Hematopoietic multipotent progenitor cell treated with erythropoietin and hydrocortisone succinate and interleukin-3 and kit ligand, for 6 days (in vitro differentiated cells): Measurements from ENCODE around the gene DGKQ.

Experiments
- DNase-seq: peaks from one replicate; pipeline ENCODE4 v3.0.0-alpha.2; 2015

The DGKQ gene

DNA sequence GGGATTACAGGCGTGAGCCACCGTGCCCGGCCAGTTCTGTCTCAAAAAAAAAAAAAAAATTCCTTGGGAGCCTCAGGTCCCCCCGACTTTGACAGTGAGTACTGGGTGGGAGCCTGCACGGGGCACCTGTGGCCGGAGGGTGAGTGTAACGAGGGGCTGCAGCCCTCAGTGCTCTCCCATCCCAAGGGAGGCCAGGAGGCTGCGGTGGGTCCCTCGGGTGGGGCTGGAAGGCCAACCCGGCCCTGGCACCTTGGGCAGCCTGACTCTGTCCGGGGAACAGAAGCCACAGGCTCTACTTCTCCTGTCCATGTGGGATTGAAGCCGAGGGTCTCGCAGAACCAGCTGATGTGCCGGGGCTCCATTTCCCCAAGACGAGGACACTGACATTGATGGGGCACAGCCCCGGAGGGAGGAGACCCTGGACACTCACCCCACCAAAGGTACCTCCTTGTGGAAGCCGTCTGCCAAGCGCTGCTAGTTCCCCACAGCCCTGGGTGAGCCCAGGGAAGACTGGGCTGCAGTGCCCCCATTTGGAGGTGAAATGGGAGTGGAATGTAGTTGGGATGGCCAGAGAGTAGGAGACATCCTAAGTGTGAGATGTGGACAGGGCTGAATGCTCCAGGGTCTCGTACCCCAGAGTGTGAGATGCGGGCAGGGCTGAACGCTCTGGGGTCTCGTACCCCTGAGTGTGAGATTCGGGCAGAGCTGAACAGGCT lies 22.1 kb upstream of the DGKQ start:
- DNase-seq: peak; percentile 43

DNA sequence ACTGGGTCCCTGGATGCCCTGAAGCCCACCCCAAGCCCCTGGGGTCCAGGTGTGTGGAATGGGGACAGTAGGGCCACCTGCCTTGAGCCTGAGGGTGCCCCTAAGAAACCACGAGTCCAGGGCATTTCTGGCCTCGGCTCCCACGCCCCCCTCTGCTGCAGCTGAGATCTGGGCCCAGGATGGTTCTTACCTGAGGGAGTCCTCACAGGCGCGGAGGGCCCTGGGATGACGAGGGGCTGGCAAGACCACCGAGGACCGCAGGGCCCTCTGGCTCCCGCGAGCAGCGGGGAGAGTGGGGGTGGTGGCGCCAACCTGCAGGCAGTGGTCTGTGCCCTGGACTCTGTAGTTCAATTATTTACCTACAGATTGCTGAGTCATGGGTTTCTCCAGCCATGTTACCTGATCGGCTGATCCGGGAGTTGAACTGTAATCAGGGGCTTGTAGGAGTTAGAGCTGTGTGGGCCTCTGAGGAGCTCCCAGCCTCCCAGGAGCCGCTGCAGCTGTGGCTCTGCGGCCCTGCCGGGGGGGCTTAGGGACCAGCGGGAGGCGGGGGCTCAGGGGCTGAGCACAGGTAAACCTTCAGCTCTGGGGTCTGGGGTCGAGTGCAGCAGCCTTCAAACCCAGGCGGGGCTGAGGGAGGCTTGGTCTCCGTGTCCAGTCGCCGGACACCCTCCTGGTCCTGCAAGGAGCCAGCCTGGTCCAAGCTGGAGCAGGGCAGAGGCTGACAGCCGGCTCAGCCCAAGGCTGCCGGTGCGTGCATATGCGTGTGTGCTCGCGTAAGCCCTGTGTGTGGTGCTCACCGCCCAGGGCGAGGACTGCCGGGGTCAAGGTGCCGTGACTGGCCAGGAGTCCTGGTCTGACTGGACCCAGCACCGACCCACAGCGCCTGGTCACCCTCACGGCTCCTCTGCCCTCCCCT lies 20.0 kb upstream of the DGKQ start, which contains the start of gene SLC26A1:
SLC26A1 (minus strand) TSS at position 294 of the 919 bp plus-strand sequence. CDS start 1,701 bp downstream, outside the sequence.
- DNase-seq: peak; percentile 26

DNA sequence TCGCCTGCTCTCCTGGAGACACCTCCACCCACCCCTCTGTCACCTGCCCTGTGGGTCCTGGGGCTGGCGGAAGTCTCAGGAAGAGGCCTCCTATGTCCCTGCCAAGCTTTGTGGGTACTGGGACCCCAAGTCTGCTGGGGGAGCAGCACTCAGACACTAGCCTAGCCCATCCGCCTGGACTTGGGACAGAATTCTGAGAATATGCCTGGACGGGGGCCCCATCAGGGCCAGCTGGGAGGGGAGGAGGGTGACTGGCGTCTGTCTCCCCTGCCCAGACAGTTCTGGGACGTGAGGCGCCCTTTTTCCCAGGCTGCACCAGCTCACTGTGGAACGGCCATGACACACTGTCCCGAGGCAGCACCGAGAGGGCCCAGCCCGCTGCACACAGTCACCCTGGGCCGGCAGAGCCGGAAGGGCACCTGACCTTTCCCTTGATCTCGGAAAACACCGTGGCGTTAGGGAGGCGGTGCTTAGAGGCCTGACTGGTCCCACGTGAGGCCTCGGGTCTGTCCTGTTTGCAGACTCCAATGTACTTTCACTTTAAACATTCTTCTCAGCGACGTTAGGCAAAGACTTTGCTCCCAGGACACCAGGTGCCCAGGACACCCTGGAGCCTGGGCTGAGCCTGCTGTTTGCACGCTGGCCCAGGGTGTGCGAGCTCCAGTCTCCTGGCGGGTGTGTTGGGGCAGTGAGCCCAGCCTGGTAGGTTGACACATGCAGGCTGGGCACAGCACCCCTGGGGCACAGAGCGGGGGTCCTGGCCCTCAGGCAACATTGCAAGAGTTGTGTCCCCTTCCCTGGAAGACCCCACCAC lies 19.1 kb upstream of the DGKQ start:
- peak; percentile 3 for DNase-seq

DNA sequence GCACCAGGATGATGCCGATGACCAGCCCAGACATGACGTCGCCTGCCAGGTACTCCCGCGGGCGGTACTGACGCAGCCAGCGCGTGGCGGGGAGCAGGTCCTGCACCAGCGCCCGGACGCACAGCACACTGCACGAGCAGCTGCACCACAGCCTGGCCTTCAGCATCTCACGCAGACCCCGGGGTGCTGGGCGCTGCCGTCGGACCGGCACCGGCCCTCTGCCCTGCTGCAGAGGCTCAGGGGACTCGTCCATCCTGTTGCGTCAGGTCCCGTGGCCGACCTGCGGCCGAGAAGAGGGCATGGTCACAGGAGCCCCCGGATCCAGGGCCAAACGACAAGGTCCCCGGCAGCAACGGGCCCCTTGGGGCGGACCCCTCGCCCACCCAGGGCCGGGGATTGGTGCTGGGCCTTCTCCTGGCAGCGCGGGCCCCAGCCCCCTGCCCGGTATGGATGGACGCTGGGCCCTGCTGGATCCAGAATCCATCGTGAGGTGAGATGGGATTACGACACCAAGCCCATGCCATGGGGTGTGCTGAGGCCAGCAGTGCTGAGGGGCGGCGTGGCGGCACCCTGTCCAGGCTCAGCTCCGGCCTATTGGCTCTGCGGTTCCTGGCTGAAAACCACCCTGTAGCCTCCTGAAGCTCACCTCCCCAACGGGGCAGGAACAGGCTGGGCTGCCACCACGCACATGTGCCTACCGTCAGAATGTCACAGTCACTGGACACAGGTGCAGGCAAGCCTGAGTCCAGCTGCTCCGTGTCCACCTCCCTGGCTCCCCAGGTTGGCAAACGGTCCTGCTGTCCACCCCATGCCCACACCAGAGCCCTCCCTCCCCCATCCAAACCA lies 18.3 kb upstream of the DGKQ start:
- no peak for DNase-seq

DNA sequence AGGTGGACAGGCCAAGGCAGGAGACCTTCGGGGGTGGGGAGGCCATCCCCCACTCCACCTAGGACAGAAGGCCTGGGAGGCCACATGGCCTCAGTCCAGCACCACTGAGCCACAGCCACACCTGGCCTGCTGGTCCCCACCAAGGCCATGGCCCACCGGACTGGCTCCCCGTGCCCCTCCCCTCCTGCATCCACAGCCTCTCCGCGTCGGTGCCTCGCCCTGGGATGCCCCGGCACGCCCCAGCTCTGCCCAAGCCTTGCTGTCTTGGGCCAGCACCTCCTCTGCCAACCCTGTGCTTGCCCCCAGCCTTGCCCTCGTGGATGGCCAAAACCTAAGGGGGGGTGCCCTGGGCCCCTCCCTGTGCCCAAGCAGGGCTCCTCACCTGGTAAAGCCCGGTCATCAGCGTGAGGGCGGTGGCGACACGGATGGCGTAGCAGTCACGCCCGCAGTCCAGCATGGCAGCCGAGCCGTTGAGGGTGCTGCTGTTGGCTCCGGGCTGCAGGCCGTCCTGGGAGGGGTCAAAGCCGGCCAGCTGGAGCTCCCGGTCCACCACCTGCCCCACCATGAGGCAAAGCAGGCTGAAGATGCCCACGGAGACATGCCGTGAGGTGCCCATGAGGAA lies 17.5 kb upstream of the DGKQ start:
- DNase-seq: no peak

DNA sequence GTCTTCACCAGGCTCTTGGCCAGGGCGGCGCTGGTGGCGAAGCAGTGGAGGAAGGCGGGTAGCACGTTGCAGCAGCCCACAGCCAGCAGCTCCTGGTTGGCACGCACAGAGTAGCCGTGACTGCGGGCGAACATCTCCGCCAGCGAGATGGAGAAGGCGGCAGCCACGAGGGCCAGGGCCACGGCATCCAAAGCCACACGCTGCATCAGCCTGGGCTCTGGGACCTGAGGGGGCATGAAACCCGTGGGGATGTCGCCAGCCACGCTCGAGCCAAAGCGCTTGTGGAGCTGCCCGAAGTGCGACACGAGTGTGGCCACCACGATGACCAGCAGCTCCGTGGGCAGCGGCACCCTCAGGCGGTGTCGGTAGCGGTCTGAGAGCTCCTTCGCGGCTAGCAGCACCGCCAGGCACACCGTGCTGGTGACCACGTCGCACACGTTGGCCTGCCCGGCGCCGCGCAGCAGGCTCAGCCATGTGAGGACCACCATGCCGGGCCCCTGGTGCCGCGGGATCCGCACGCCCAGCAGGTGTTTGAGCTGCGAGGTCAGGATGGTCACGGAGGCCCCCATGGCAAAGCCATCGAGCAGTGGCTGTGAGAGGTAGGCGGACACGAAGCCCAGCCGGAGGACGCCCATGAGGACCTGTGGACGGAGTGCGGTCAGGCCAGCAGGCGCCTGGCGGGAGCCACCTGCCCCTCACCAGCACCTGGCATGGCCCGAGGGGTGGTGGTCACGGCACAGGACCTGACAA lies 16.5 kb upstream of the DGKQ start:
- DNase-seq: no peak

DNA sequence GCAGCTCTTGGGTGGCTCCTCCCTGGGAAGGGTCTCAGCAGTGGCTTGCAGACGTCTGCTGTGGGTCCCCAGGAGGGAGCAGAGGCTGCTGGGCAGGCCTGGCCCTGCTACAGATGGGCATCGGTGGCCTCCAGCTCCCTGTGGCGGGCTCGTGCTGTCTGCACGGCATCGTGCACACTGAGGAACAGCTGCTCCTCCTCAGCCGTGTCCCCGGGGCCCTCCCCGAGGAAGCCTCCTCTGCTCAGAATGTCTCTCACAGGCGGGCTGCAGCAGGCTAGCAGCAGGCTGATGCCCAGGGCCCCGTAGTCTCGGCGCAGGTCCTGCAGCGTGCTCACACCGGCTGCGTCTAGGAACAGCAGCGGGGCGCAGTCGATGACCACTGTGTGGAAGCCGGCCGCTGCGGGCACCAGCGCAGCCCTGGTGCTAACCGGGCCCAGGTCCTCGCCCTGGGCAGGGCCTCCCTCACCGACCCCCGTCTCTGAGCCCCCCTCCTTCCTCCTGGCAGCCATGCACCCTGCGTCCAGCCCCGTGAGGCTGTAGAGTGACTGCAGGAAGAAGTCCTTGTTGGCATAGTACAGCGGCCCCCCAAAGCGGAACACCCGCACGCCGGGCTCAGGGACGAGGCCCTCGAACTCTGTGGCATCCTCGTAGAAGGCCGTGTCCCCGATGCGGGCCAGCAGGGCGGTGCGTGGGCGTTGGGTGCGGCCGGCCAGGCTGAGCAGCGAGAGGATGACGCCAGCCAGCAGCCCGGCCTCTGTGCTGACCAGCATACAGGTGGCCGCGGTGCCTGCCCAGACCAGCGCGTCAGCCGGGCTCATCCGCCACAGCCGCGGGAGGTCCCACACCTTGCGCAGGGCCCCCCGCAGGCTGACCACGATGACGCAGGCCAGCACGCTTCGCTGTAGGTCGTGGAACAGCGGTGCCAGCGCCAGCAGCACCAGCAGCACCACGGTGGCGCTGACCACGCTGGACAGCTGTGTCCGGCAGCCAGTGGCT lies 15.7 kb upstream of the DGKQ start:
- no peak for DNase-seq

DNA sequence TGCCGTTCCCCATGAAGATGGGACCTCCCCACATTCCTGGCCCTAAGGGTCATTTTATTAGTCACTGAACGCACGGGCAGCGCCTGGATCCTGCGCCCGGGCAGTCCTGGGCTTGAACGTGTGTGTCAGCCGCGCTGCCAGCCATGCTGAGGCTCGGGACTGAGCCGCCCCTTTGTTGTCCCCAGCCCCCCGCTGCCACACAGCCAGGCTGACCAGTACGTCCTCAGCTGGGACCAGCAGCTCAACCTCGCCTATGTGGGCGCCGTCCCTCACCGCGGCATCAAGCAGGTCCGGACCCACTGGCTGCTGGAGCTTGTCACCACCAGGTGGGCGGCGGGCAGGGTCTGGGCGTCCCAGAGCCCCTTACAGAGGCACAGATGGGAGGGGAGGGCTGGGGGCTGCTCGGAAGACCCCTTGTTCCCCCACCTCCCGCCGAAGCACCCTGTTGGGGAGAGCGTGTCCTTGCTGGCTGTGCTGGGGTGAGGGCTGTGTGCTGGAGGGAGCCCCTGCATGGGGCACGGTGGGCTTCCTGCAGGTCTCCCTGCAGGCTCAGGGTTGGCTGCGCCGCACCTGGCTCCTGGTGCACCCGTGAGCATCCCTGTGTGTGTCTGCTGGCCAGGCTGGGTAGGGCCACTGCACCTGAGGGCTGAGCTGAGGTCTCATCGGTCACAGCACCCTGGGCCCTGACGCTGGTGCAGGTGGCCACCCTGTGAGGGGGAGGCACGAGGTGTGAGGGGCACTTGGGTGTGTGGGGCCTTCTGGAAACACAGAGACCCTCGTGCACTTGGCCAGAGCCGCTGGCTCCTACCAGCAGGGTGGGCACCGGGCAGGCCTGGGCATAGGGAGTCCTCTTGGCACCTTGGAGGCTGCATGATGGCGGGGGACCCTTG lies 14.5 kb upstream of the DGKQ start:
- no peak for DNase-seq

DNA sequence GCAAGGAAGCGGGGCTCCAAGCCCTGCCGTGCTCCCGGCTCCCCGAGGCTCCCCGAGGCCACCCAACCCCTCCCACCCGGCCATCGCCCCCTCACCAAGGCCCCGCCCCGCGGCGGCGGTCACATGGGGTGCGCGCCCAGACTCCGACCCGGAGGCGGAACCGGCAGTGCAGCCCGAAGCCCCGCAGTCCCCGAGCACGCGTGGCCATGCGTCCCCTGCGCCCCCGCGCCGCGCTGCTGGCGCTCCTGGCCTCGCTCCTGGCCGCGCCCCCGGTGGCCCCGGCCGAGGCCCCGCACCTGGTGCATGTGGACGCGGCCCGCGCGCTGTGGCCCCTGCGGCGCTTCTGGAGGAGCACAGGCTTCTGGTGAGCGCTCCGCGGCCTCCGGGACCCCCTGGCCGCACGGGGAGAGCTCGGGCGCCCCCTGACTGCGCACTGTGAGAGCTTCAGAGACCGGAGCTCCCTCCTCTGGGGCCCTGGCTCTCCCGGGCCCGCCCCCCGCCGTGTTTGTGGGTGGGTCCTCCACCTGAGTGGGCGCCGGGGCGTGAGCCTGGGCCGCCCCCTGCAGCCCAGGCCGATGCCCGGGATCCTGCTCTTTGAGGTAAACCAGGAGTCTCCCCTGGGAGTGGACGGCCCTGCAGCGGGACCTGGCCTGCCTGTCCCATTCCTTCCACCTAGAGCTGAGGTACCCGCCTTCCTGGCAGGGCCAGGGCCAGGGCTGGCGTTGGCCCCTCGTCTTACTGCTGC lies 13.7 kb upstream of the DGKQ start, which contains the start of gene IDUA:
IDUA (plus strand) TSS at position 166 of the 745 bp plus-strand sequence; CDS start at position 207, 41 bp downstream.
- DNase-seq: peak; percentile 92

DNA sequence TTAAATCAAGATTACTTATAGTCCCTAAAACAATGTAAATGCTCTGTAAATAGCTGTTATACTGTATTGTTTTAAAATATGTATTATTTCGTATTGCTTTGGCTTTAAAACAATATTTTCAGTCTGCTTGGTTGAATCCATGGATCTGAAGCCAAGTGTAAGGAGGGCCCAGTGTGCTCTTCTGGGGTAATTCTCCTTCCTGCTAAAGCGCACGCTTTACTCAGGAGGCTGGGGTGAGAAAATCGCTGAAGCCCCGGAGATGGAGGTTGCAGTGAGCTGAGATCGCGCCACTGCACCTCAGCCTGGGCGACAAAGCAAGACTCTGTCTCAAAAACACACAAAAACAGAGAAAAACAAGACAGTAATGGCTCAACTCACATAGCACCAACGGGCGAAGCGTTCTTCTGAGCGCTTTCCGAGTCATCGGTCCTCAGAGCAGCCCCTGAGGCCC lies 13.1 kb upstream of the DGKQ start:
- no peak for DNase-seq

DNA sequence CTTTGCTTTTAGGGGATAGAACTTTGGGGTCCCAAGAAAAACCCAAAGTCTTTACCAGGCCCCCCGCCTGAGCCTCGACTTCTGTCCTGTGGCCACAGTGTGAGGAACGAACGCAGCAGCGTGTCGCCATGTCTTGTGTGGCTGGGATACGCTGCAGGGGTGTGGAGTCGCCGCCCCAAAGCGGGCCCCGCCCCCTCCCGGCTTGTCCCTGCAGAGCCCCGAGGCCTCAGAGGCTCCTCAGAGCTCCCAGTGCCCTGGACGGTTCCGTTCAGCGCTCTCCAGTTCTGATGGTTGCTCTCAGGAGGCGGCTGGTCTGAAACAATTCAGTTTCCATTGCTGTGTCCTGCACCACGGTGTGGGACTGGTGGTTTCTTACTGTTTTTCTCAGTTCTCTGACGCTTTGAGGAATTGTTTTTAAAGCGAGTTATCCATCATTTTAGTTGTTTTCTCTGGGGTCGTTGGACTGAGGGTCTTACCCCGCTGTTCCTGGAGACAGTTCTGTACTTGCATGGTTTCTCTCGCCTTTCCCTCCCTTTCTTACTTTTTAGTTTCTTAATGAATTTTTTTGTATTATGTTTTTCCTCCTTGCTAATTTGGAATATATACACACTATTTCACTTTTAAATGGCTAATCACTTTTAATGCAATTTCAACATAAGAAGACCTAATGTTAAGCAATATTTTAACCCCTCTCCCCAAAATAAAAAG lies 11.9 kb upstream of the DGKQ start:
- DNase-seq: peak; percentile 90

DNA sequence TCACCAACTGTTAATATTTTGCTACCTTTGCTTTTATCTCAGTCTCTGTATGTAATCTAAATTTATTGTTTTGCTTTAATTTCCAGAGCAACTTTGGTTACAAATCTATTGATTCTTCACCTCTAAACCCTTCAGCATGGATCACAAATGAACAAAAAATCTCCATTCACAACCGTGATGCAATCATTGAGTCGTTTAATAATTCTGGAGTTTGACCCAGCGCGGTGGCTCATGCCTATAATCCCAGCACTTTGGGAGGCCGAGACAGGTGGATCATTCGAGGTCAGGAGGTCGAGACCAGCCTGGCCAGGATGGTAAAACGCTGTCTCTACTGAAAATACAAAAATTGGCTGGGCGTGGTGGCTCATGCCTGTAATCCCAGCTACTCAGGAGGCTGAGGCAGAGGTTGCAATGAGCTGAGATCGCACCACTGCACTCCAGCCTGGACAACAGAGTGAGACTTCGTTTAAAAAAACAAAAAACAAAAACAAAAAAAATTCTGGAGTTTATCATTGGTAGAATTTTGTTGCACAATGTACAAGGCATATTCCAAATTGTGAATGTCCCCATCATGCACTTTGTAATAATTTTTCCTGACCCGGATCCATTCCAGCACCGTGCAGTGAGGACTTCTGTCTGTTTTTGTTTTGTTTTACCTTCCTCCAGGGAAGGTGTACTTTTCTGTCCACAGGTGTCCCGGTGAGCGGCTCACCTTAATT lies 11.1 kb upstream of the DGKQ start:
- no peak for DNase-seq

DNA sequence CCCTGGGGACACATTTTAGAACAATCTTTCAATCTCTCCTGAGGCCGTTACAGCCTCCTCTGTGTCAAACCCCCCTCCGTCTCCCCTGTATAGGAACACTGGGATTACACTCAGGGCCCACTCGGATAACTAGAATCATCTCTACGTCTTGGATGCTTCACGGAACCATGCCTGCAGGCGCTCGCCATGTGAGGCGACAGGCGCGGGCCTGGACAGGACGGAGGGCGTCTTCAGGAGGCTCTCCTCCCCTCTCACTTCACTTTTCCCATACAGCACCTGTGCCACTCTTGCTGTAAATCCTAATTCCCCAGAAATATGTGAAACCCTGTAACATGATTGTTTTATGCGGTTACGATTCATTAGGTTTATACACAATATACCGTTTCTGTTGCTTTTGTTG lies 9.4 kb upstream of the DGKQ start:
- DNase-seq: no peak

DNA sequence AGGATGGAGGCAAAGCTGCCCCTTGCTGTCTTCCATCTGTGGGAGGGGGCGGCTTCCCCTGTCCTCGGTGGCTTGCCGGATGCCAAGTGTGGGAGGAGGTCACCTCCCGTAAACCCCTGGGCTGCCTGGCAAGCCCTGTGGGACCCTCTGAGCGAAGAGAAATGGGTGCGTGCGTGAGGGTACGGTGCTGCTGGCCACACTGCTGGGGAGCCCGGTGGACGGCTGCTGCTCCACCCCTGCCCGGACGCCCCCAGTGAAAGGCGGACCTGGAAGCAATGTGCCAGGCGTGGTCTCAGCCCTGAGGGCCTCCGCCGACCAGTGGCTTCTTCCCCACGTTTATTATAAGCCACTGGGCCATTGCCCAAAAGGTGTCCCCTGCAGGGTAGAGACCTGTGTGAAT lies 8.9 kb upstream of the DGKQ start:
- DNase-seq: no peak

DNA sequence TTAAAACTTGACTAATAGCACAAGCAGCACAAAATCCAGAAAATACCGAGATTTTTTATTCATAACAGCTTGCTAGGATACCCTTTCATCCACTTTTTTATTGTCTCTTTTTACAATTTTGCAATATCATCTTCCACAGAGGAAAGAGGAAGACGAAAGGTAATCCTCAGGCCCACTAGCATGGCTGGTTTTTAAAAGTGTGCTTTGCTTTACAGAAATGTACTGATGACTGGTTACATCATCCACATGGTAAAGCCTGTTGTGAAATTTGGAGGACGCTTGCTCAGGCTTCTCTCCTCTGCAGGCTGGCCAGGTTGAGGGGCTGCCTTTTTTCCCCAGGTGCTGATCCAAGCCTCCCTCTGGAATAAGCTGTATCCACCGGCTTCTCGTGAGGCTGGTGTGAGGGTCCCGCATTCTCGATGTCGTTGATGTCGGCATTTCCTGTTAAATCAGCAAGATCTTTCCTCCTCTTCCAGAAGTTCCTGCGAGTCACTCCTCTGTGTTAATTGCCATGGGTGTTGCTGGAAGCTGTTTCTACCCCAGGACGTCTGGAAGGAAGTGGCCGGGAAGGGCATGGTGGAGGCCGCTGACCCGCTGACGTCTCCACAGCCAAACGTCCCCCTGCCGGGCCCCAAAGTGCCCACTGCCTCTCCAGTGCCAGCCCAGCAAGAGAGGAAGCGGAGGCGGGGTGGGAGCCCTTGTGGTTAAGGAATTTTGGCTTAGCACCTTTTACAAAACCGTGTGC lies 5.8 kb upstream of the DGKQ start:
- DNase-seq: peak; percentile 70
